22Rv1 (cell line): ENCODE data around the gene SPOCK3.

Experiments
- ZFX ChIP-seq: fragments of 450-650 bp; IDR thresholded peaks from 2 replicates; pipeline ENCODE4 v1.6.1; 2017; ENCODE audit warnings: antibody characterized with exemption, borderline replicate concordance
- TF ChIP-seq, protein P1 (sequence below): fragments of 450-650 bp; IDR thresholded peaks from 2 replicates; pipeline ENCODE4 v1.5.1; 2017; ENCODE audit warnings: mild to moderate bottlenecking

DNA sequence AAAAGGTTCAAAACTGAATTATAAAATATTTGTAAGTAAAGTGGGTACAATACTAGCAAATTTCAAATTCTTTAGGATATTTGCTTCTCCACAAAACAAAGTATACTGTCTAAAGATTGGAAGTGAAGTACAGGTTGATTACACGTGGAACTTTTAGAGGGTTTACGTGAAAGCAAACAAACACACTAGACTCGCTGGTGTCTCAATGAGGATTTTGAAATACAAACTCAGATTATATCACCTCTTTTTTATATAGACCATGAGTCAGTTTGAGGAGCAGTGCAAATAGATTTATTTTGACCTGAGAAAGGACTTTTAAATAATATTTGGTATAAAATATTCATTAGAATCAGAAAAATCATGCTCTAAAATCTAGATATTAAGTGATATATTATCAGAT is 185.0 kb downstream of the SPOCK3 start:
- TF ChIP-seq, protein P1, sequence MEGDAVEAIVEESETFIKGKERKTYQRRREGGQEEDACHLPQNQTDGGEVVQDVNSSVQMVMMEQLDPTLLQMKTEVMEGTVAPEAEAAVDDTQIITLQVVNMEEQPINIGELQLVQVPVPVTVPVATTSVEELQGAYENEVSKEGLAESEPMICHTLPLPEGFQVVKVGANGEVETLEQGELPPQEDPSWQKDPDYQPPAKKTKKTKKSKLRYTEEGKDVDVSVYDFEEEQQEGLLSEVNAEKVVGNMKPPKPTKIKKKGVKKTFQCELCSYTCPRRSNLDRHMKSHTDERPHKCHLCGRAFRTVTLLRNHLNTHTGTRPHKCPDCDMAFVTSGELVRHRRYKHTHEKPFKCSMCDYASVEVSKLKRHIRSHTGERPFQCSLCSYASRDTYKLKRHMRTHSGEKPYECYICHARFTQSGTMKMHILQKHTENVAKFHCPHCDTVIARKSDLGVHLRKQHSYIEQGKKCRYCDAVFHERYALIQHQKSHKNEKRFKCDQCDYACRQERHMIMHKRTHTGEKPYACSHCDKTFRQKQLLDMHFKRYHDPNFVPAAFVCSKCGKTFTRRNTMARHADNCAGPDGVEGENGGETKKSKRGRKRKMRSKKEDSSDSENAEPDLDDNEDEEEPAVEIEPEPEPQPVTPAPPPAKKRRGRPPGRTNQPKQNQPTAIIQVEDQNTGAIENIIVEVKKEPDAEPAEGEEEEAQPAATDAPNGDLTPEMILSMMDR = no peak
- TF ChIP-seq ZFX = no peak
